HG03558 (cell line): Measurements from ENCODE around the gene LETM1.
"Not testable (repeated sequence)": the region's sequence is repeated elsewhere in the genome, so short reads cannot be mapped to it uniquely, and the experiment has no call there.

ENCODE experiments used
- ATAC-seq: cut with Tn5 transposase; IDR thresholded peaks from one replicate; pipeline ENCODE4 v1.9.1; 2021; ENCODE audit warnings: moderate number of reproducible peaks; ENCODE audit not compliant: unreplicated experiment; ENCODE audit errors: extremely low read depth

LETM1 gene

DNA sequence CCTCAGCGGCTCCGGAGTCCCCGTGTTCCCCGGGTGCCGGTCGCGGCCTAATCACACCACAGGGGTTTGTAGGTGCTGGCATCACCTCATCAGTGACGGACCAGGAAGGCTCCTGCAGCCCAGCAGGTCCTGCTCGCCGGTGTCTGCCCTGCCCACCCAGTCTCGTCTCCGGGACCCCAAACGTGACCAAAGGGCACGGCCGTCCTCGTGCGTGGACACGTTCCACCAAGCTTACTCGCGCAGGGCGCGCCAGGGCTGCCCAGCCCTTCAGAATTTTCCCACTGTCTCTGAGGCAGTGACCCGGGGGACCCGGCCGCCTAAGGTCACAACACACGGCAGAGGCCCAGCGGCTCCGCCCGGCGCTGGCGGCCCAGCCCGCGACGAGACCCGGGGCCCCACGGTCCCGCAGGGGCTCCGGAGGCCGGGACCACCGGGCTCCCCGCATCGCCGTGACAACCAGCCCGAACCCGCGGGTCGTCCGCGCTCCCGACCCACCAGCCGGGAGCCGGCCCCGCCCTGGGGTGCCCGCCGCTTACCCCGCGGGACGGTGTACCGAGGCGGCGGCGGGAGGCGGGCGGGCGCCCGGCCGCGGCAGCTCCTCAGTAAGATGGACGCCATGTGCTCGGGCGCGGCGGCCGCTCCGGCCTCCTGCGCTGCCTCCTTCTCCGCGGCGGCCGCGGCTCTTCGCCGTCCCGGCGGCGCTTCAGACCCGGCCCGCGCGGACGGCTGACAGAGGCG lies 454 bp downstream of the LETM1 start:
- ATAC-seq: peak; percentile 16

DNA sequence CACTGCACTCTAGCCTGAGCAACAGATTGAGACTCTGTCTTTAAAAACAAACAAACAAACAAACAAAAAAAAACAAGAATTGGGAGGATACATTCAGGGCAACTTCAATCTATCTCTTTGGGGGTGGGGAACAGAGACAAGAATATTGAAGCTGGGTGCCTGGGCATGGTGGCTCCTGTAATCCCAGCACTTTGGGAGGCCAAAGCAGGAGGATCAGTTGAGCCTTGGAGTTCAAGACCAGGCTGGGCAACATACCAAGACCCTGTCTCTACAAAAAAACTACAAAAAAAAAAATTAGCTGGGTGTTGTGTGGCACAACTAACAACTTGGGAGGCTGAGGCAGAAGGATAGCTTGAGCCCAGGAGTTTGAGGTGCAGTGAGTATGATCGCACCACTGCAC lies 1.2 kb downstream of the LETM1 start:
- no peak for ATAC-seq

DNA sequence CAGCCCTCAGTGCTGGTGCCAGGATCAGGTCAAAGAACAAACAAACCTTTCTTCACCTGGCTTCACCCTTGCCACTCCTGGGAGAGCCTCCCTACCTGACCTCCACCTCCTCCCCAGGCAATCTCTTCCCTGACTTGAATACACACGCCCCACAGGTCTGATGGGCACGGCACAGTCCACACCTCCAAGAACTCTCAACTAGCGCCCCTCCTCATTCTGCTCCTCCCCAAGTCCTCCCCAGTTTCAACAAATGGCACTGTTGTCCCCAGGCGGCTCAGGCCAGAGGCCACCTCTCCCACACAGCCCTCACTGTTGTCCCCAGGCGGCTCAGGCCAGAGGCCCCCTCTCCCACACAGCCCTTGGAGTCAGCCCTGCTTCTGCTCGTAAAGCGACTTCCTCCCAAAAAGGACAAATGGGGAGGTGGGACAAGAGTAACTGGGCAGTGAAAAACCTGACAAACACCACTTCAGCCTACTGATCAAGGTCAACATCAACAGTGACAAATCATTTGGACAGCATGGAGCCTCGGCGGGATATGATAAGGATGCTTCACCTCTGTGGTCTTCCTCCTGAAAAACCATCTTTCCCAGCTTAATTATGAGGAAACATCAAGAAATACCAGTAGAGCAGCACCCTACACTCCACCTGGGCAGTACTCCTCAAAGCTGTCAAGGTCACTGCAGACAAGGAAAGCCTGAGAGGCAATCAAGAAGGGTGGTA lies 2.9 kb downstream of the LETM1 start:
- no peak for ATAC-seq

DNA sequence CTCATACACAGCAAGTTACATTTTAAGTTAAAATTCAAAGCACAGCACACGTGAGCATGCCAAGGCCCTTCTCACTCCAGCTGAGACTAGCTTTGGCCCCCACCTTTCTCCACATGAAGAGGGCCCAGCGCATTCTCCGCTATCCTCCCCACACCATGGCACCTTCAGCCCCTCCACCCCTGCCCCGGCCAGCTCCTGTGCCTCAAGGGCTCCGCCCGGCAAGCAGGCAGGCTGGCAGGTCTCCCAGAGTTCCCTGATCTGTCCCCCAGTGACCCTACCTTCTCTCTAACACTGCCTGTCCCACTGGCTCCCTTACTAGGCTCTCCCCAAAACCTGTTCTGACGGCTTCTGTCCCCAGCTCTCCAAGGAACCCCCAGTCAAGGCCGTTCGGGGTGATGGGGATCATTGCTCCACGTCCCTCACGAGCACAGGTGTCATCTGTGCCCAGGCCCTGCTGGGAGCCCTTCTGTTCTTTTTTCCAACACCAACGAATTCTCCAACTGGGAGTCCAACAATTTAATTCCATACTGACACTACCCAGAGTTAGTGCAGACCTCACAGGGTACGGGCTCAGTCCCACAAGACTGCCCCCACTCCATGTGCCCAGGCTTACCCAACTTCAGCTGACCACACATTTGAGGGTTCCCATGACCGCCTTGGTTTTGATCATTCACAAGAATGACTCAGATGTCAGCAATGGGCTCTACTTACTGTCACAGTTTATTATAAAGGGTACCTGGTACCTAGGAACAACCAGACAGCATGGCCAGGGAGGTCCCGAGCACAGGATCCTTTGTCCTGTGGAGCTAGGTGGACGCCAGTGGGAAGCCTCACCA lies 4.2 kb downstream of the LETM1 start:
- no peak for ATAC-seq

DNA sequence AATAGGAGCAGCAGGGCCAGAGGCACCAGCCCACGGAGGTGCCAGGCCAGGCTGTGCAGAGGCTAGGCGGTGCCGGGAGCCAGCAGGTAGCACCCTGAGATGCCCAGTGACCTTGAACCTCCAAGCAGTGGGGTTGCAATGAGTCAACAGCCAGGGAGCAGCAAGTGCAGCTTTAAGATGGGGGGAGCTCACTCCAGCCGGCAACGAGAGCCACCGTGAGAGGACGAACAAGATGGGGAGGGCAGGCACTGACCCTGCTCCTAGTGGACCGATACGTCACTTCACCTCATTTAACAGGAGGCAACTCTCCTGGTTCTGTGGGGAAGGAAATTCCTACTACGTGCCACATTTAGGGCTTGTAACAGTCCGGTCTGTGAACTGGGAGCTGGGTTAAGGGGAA lies 4.8 kb downstream of the LETM1 start:
- no peak for ATAC-seq

DNA sequence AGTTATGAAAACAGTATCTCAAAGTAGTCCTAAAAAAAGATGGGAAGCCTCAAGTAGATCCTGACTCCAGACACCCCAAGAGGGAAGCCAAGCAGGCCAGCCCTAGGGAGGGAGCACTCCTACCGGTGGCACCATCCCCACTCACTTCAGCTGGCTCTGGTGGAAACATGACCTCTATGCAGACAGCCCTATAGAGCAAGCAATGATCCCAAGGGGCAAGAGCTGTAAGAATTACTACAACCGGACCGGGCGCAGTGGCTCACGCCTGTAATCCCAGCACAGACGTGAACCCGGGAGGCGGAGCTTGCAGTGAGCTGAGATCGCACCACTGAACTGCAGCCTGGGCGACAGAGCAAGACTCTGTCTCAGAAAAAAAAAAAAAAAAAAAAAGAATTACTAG lies 5.7 kb downstream of the LETM1 start:
- ATAC-seq: no peak

DNA sequence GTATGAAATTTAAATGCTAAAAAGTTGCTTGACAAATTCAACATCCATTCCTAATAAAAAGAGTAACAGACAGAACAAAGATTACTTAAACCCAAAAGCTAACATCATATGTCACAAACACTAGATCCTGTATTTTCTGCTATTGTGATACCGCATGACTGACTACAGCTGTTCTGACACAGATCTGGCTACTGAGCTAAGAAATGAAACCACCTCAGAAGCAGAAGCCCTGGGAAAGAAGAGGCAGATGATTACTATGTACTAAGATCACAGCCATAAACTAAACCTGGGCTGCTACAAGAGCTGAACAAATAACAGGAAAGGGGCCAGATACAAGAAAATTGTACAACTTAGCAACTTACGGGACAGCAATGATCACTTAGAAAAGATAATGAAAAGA lies 9.4 kb downstream of the LETM1 start:
- ATAC-seq: no peak

DNA sequence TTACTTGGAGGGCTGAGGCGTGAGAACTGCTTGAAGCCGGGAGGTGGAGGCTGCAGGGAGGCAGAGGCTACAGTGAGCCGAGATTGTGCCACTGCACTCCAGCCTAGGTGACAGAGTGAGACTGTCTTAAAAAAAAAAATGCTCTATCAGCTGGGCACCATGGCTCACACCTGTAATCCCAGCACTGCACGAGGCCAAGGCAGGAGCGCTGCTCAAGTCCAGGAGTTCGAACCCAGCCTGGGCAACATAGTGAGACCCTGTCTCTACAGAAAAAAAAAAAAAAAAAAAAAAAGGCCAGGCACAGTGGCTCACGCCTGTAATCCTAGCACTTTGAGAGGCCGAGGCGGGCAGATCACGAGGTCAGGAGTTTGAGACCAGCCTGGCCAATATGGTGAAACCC lies 11.3 kb downstream of the LETM1 start:
- ATAC-seq: not testable (repeated sequence)

DNA sequence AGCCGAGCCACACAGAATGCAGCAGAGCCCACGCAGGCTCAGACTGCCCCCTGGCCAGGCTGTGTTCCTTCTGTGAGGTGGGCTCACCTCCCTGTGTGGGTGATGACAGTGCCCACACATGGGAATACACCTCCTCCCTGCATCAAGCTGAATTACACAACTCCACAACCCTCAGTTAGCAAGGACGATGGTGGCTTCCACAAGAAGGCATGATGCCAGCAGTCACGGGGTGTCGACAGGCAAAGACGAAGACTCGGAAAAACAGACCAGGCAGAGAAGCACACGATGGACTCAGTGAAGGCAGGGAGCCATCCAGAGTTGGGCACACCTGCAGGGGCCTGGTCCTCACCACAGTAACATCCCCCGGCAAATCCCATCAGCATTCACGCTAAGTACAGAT lies 12.1 kb downstream of the LETM1 start:
- ATAC-seq: no peak

DNA sequence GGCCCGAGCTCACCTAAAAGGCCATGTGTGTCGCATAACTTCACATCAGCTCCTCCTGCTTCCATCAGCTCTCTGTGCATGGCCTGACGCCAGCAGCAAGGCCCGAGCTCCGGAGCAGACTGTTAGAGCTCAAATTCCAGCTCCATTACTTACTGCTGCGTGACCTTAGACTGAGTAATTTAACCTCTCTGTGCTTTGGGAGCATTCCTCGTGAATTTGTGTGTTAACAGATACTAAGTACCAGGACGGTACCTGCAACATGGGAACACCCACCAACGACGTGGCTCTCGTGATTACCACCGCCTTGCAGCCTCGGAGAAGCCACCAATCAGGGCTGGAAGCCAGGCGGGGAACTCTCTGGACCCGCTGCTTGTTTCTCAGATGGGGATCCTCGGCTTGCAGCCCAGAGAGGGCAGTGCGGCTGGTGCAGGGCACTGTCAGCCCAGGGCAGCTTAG lies 12.9 kb downstream of the LETM1 start:
- no peak for ATAC-seq

DNA sequence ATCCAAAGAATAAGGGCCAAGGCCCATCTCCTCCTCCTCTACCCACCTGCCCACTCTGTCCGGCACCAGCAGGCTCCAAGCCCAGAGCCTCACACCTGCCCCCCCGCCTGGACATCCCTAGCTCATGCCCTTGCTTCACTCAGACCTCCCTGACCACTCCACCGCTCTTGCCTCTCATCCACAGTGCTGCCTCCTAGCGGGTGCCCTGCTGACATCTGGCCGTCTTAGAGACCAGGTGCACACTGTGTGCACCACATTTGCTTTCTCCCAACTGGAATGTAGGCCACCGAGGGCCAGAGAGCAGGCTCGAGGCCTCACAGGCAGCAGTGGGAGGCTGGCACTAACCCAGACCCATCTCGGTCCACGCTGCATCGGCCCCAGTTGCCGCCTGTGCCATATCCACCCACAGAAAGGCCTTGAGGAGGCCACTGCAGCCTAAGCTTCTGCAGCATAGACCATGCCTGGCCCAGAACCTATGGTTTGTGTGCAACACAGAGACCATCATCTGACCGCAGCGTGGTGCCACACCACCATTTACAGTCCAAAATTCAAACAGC lies 13.5 kb downstream of the LETM1 start:
- ATAC-seq: no peak

DNA sequence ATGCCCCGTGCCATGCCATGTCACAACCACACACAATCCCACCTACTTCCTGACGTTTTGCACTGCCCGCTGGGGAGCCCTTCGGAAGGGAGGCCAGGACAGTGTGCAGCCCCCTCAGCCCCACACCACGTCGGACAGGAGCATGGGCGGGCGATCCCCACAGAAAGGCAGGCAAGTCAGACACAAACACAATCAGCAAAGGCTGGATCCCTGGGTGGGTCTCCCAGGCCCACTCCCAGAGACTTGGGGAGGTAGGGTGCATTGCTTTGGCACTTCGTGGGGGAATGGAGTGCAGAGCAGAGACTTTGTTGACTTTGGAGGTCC lies 14.1 kb downstream of the LETM1 start:
- ATAC-seq: no peak

DNA sequence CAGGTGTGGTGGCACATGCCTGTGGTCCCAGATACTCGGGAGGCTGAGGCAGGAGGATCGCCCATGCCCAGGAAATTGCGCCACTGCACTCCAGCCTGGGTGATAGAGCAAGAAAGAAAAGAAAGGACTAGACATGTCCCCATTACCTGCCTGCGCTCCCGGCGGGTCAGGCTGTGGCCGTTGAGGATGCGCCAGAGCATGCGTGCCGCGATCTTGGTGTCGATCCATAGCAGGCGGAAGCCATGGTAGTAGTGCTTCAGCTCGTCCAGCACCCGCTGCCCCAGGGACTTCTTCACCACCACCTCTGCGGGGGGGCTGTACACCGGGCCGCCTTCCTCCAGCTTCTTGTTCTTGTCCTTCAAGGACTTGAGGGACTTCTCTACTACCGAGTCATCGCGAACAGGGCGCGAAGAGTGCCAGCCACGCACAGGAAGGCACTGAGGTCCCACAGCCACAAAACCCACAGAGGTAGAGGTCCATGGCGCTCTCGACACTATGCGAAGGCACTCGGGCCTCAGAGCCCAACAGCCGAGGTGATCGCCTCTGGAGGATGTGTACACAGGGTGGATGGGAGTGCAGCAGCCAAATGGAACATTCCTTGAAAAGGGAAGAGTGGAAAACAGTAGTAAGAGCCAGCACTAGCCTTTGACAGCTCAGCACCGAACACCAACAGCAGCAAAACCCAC lies 14.6 kb downstream of the LETM1 start:
- no peak for ATAC-seq

DNA sequence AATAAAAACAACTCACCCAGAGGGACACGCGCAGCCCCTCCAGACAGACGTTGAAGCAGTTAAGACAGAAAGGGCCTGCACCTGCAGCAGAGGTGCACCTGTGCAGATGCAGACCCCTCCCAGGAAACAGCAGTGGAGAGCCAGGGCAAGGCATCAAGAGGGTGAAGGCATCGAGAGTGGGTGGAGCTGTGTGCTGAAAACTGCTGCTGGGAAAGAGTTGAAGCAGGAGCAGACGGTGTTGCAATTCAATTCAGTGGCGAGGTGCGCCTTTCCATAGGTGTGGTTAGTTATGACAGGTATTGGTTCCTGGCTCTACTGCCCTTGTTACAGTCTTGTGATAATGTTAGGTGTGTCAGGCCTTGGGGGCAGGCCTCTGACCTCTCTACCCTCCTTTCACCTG lies 16.7 kb downstream of the LETM1 start:
- ATAC-seq: no peak

DNA sequence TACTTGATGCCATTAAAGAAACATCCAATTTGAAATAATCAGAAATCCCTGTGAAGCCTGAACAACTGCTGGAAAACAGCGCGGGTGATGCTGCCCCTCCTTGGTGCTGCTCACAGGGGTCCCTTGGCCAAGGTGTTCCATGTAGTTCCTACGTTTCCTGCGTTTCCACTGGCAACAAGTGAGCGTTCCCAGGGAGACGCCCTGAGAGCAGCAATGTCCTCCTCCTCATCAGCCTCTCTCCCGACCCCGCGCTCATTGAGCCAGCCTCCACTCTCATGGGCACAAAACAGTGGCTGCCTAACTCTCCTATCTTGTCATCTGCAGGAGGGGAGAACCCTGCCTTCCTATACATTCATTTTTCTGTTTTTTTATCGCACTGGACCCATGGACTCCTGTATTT lies 18.9 kb downstream of the LETM1 start:
- ATAC-seq: no peak

DNA sequence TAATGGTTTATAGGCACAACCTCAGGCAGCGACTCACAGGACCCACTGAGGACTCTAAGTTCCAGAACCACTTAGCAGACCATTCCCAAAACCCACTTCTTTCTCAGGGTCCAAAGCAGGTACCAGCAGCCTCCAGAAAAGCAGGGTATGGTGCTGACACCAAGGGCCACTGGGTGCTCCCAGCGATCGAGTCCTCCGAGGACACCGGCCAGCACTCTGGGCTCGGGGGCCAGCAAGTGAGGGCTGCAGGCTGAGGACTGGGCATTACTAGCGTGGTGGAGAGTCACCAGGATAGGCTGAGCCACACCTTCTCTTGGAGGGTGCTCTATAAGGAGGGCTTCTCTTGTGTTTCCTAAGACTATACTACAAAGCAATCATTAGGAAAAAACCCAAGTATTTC lies 19.3 kb downstream of the LETM1 start:
- no peak for ATAC-seq

DNA sequence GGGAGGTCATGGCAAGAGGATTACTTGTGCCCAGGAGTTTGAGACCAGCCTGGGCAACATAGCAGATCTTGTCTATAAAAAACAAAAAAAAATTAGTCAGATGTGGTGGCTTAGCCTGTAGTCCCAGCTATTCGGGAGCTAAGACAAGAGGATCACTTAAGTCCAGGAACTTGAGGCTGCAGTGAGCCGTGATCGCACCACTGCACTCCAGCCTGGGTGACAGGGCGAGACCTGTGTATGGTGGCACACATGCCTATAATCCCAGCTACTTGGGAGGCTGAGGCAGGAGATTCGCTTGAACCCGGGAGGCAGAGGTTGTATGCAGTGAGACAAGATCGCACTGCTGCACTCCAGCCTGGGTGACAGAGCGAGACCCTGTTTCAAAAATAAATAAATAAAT lies 20.1 kb downstream of the LETM1 start:
- ATAC-seq: not testable (repeated sequence)

DNA sequence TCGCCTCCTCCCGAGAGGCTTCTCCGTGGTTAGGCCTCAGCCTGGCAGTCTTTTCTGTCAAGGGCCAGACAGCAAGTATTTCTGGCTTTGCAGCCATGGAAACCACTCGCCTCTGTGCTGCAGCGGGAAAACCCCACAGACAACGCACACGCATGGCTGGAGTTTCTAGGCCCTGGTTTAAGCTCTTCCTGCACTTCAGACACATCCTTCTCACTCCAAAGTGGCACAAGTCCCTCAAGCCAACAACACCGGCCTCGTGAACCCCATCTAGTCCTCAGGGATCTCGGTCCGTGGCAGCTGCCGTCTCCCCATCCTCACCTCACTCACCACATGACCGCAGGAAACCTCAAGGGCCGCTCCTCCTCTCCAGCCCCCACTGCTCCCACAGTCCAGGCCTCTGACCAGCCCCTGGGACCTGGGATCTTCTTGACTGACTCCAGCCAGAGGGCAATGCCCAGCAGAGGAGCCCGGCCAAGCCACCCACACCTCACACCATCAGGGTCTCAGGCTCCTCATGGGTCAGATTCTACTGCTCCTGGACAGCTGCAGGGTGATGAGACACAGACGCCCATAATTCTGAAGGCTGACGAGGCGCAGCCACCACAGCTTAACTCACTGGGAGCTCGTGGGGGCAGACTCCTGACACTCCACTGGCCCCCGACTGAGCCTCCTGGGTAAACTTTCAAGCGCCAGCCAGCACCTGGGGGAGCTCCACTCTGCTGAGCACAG lies 21.7 kb downstream of the LETM1 start:
- ATAC-seq: no peak

DNA sequence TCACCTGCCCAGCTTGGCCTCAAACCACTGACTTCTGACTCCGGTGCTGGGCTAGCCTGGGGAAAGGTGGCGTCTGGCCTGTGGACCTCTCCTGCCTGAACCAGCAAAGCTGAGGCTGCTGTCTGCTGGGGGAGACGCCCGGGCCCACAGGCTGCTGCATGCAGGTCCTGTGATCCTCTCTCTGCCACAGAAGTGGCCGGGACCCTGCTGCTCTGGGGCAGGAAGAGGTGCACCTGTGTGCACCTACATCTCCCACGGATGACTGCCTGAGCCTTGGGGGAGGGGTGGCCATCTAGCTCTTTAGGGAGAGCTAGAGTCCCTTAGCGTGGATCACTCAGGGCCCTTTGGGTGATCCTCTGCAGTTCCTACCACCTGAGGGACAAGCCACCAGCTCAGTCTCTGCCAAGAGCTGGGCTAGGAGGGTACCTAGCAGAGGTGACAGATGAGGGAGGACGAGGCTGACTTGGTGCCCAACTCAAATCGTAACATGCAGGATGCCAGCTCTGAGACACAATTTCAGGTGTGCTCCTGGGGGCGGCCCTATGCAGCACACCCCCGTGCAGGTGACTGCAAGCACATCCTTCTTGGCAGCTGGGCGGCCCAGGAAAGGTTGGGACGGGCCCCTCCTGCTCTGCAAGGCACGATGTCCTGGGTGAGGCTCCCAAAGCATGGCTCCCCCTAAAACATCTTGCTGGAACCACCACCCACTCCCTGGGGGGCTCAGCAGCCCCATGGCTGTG lies 22.5 kb downstream of the LETM1 start:
- no peak for ATAC-seq
